Muscle of leg (tissue), 11 donors: ENCODE measurements around the gene ASTN2. TPM values are rescaled to one million over a fixed set of nuclear protein-coding genes. Genes with fewer than 3 reads are reported as not detected.
A peak's percentile ranks its signal among the peaks of the same experiment; 100 is the strongest.

ENCODE experiments used
- DNase-seq: peaks from one replicate; pipeline ENCODE4 v3.0.0; 2013
- H3K27ac ChIP-seq: one replicate; pipeline ENCODE4 v1.5.1; 2013; ENCODE audit warnings: mild to moderate bottlenecking, low read length, control low read depth
- H3K27me3 ChIP-seq: one replicate; pipeline ENCODE4 v1.6.1; 2013; ENCODE audit warnings: low read length; ENCODE audit not compliant: control insufficient read depth, insufficient read depth
- H3K36me3 ChIP-seq: one replicate; pipeline ENCODE4 v1.6.1; 2013; ENCODE audit warnings: low read length; ENCODE audit not compliant: control insufficient read depth, insufficient read depth
- H3K4me1 ChIP-seq: one replicate; pipeline ENCODE4 v1.6.1; 2013; ENCODE audit warnings: low read length; ENCODE audit not compliant: control insufficient read depth, insufficient read depth
- H3K4me3 ChIP-seq: one replicate; pipeline ENCODE4 v1.5.1; 2013; ENCODE audit warnings: low read length, control low read depth
- H3K9me3 ChIP-seq: replicated peaks from 2 replicates; pipeline ENCODE4 v1.6.1; 2013; ENCODE audit warnings: low read depth, low read length; ENCODE audit not compliant: control insufficient read depth
- WGBS: methylation state at CpG from one replicate; pipeline ENCODE4 v1.1.5; 2013; ENCODE audit warnings: missing lambda C conversion rate; ENCODE audit not compliant: insufficient coverage; 5-methylcytosine and 5-hydroxymethylcytosine counted together
- polyA plus RNA-seq, 8 donors: library from polyadenylated mRNA; unstranded; fragments of 120-200 nt; gene quantifications; one replicate each; pipeline versions ENCODE4 v1.2.1 to v1.2.3, GENCODE V29; 2013; ENCODE audit warnings: inconsistent platforms in 1 of 8, low replicate concordance in 1 of 8; ENCODE audit not compliant: insufficient read length in 8 of 8, insufficient read depth in 1 of 8
- total RNA-seq: library from RNA; stranded (reverse); fragments of 120-200 nt; gene quantifications from one replicate; pipeline ENCODE4 v1.2.4, GENCODE V29; 2013

The ASTN2 gene
- total and polyA plus RNA-seq, 9 donors = 2.7 to 10.9 (median 4.4) TPM

DNA sequence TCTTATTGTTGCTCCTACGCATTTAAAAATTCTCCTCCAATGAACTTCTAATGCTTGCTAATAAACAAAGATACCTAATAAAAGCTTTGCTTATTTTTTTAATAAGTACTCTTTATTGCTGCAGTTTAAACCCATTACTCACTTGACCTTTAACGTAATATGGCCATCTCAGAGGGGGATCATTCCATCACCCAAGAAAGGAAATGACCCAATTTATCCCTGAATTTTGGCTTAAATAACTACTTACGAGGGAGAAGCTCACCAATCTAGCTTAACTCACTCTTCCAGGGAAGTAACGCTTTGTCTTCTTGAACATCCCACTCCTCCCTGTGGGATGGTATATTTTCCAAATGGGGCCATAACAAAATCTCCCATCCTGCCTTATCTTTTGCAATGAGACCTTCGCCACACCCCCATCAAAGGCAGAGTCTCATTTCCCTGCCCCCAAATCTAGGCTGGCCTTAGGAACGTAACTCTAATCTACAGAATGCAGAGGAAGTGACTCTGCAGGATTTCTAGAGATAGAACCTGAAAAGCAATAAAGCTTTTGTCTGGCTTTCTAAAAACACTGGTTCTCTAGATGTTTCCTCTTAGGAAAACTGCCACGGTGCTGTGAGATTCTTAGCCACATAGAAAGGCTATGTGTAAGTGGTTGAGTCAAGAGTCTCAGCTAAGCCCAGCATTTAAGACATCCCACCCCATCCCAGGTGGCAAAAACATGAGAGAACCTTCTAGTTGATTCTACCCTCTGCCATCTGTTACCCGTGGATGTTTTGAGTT lies 310.0 kb downstream of the ASTN2 start:
- H3K27me3 ChIP-seq = no peaks in the 10 kb centered on the region
- no peaks in the 10 kb centered on the region for H3K36me3 ChIP-seq
- no peak for DNase-seq
- H3K4me3 ChIP-seq = no peak overlapping the region
- H3K4me1 ChIP-seq = no peaks in the 10 kb centered on the region
- no peak overlapping the region for H3K27ac ChIP-seq
- H3K9me3 ChIP-seq = no peaks in the 10 kb centered on the region
- no CpG with 5 or more reads among the region's 8 CpGs for WGBS

DNA sequence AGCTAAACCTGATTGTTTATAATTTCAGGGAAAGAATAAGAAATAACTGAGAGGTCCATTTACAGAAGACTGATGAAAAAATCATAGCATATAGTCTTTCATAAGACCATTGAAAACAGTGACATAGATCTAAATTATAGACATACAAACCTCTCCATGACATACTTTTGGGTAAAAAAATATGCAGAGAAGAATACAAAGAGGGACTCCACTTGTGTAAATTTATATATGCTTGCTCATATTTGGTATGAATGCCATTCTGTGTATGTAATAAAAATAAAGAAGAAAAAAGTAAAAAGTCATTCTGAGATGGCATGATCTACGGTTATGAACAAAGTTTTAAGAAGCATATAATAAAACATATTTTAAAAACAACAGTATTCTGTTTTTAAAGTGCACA lies 310.7 kb downstream of the ASTN2 start:
- Histone ChIP-seq H3K4me3 (no peak overlapping the region), H3K4me1 (no peaks in the 10 kb centered on the region), H3K9me3 (no peaks in the 10 kb centered on the region), H3K27ac (no peak overlapping the region), H3K27me3 (no peaks in the 10 kb centered on the region), H3K36me3 (no peaks in the 10 kb centered on the region)
- DNase-seq = no peak
- WGBS = no CpG with 5 or more reads among the region's 1 CpG

DNA sequence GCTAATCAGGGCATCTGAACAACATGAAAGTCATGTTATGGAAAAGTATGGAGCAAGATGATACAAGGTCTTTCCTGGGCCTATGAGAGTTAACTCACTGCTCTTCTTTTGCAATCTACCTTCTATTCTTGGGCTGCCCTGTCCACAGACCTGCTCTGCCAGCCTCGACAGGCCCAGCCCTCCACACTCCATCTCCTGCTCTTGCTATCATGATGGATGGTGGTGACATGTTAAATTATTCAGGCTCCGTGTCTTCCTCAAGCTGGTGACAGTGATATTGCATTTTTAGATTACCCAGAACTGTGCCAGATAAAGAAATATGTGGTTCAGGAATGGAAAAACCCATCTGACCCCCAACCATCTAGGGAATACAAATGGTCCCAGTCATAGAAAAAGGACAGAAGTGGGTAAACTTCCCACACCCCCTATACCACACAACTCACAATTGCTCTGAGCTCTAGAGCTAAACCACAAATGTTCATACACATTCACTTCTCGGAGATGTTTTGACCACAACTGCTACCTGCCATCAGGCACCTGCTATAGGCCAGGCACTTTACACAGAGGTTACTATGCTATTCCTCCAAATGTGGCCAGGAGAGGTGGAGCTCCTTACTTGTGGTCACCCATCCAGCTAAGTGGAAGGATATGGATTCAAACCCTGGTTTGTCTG lies 311.3 kb downstream of the ASTN2 start:
- Histone ChIP-seq H3K27ac (no peak overlapping the region), H3K4me1 (no peaks in the 10 kb centered on the region), H3K27me3 (no peaks in the 10 kb centered on the region), H3K36me3 (no peaks in the 10 kb centered on the region), H3K4me3 (no peak overlapping the region), H3K9me3 (no peaks in the 10 kb centered on the region)
- 83% methylated on average over 1 of the region's 3 CpGs for WGBS
- DNase-seq = no peak

DNA sequence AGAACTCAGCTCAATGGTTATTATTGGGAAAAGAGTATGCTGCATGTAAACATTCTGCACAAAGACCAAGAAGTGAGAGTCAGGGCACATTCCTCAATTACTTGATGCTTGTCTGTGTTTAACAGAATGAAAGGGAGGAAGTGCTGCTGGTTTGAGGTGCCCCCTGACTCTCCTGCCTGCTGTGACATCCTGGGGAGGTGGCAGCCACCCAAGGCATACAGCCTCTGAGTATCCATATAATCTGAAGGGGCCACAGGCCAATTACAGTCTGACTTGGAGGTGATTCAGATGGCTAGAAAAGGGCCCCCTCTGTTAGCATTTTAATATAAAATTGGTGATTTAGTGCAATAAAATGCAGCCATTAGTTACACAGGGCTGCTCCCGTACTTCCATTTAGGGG lies 313.8 kb downstream of the ASTN2 start:
- no peaks in the 10 kb centered on the region for H3K9me3 ChIP-seq
- H3K4me1 ChIP-seq = no peaks in the 10 kb centered on the region
- no peak overlapping the region for H3K27ac ChIP-seq
- H3K4me3 ChIP-seq = no peak overlapping the region
- H3K27me3 ChIP-seq = no peaks in the 10 kb centered on the region
- DNase-seq = no peak
- H3K36me3 ChIP-seq = no peaks in the 10 kb centered on the region
- 67% methylated on average over 1 of the region's 1 CpG for WGBS

DNA sequence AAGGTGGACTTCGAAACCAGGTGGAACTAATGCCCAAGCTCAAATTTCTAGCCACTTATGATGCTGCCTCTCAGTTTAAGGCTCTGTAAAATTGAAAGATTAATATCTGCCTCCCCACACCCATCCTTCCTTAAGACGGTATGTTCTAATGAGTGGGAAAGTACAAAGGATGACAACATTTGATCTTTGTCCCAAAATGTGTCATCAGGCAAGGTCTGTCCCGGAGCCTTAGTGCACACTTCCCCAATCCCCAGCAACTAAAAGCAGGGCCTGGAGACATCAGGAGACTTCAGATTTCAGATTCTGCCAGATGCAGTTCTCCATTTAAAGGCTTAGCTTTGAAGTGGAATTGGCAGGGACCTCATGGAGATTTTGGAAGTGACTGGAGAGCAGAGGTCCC lies 316.5 kb downstream of the ASTN2 start:
- no peak overlapping the region for H3K27ac ChIP-seq

DNA sequence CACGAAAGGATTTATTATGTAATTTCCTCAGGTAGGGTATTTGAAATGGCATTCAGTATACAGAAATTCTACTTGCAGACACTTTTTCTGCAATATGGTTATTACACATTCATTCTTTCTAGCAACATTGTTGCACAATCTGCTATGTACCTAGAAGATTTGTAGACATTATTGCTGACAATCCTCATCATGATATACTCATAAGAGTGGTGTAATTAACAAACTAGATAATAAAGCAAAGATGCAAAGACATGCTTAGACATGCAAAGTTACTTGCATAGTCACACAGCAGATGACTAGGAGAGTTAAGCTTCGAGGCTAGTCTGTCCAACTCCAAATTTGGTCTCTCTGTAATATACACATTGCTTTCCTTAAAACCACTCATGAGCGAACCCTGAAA lies 317.1 kb downstream of the ASTN2 start:
- no peaks in the 10 kb centered on the region for H3K9me3 ChIP-seq
- H3K4me3 ChIP-seq = no peak overlapping the region
- H3K36me3 ChIP-seq = no peaks in the 10 kb centered on the region
- no peaks in the 10 kb centered on the region for H3K27me3 ChIP-seq
- WGBS = 71% methylated on average over 1 of the region's 3 CpGs
- no peaks in the 10 kb centered on the region for H3K4me1 ChIP-seq
- no peak for DNase-seq
- H3K27ac ChIP-seq = no peak overlapping the region

More for the DNA sequence above, 316.5 kb downstream of the ASTN2 start:
- Histone ChIP-seq H3K9me3 (no peaks in the 10 kb centered on the region), H3K27me3 (no peaks in the 10 kb centered on the region), H3K4me3 (no peak overlapping the region), H3K4me1 (no peaks in the 10 kb centered on the region), H3K36me3 (no peaks in the 10 kb centered on the region)
- no CpG with 5 or more reads among the region's 3 CpGs for WGBS
- DNase-seq = no peak

DNA sequence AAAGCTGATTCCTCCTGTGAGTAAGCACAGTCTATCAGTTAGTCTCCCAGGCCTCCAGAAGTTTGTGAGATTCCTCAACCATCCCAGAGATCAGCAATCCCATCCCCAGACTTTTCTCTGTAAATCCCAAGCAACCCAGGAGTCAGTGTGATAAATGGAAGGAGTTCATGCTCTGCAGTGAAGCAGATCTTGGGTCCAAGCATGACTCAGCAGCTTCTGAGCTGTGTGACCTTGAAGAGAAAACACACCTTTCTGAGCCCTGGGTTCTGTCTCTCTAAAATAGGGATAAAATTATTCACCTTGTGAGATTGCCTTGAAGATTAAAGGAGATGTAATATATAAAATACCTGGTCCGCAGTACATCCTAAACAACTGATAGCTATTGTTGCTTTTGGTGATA lies 318.7 kb downstream of the ASTN2 start:
- WGBS = no CpG with 5 or more reads among the region's 1 CpG

DNA sequence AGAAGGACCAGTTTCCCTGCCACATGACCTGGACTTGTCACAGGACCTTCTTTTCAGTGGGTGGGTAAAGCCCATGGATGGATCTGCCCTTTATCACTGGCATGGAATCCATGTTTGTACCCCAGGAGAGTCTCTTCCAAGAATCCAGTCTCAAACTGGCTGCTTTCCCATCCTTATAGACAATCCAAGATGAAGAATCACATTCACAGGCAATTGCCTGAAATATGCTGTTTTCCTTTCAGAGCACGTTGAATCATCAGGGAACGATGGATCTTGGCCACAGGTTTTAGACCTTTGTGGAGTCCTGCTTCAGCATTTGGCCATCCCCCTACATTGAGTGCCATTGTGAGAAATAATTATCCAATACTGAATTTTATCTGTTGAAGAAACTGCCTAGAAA lies 319.8 kb downstream of the ASTN2 start:
- no peaks in the 10 kb centered on the region for H3K27me3 ChIP-seq
- 0% methylated on average over 2 of the region's 2 CpGs for WGBS
- H3K4me3 ChIP-seq = no peak overlapping the region
- no peaks in the 10 kb centered on the region for H3K36me3 ChIP-seq
- H3K27ac ChIP-seq = peak overlapping the region; percentile 44
- no peaks in the 10 kb centered on the region for H3K4me1 ChIP-seq
- peak; percentile 36 for DNase-seq
- no peaks in the 10 kb centered on the region for H3K9me3 ChIP-seq

More for the DNA sequence above, 318.7 kb downstream of the ASTN2 start:
- DNase-seq = no peak
- no peaks in the 10 kb centered on the region for H3K4me1 ChIP-seq
- H3K27me3 ChIP-seq = no peaks in the 10 kb centered on the region
- no peak overlapping the region for H3K4me3 ChIP-seq
- H3K9me3 ChIP-seq = no peaks in the 10 kb centered on the region
- no peak overlapping the region for H3K27ac ChIP-seq
- no peaks in the 10 kb centered on the region for H3K36me3 ChIP-seq

DNA sequence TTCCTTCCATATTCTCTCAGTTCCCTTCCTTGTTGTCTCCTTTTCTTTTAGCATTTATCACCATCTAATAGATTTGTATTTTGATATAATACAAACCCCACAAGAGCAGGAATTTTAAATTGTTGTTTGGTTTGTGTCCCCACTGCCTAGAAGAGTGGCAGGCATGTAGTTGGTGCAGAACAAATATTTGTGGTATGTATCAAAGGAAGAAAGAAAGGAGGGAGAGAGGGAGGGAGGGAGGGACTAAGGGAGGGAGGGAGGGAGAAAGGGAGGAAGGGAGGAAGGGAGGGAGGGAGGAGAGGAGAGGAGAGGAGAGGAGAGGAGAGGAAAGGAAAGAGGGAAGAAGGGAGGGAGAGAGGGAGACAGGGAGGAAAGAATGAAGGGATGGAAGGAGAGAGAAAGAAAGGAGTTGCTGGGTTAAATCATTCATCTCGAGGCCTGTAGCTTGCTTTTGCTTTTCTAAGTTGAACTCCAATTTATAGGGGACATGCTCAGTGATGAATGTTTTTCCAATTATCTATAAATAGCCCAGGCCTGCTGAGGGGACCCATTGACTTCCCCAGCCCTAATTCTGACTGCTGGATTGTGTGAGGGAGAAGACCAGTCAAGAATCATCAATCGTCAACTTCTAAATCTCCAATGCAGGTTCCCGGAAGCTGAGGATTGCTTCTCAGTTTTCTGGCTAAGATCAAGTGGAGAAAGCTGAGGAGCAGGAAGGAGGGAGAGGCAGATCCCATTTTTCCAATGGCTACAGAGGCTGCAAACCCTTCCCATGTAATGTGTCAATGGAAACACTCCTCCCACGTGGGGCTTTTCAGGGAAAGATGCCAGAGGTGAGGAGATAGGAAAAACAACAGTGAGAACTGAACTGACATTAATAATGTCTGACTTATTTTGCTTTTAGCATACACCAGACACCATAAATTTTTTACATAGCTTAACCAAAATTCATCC lies 320.7 kb downstream of the ASTN2 start:
- no peaks in the 10 kb centered on the region for H3K36me3 ChIP-seq

DNA sequence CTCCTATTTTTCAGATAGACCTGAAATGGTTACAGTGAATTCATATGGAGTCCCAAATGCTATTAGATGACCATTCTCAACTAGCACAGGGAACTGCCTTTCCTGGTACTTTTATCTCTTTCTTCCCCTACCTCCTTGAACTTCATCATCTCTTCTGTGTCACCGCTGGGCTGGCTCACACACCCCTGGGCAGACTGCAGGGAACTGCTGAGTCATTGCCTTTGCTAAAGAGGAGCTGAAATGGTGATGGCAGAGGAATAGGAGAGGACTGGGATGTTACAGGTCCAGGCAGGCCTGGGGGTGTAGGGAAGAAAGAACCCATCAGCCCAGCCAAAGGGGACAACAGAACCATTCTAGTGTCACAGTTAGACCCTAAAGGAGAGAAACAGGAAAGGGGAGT lies 322.3 kb downstream of the ASTN2 start:
- DNase-seq = no peak
- Histone ChIP-seq H3K27ac (no peak overlapping the region), H3K27me3 (no peaks in the 10 kb centered on the region), H3K4me1 (no peaks in the 10 kb centered on the region), H3K36me3 (no peaks in the 10 kb centered on the region), H3K9me3 (no peaks in the 10 kb centered on the region), H3K4me3 (no peak overlapping the region)
- WGBS = no CpG with 5 or more reads among the region's 1 CpG

More for the DNA sequence above, 320.7 kb downstream of the ASTN2 start:
- WGBS = no CpG with 5 or more reads among the region's 4 CpGs
- H3K4me1 ChIP-seq = no peaks in the 10 kb centered on the region
- DNase-seq = peak; percentile 88
- no peaks in the 10 kb centered on the region for H3K27me3 ChIP-seq
- no peak overlapping the region for H3K27ac ChIP-seq
- no peaks in the 10 kb centered on the region for H3K9me3 ChIP-seq
- no peak overlapping the region for H3K4me3 ChIP-seq
